GM13977 (cell line): ENCODE data around the gene CSNK2A2.

Experiments
- DNase-seq: peaks from one replicate; pipeline ENCODE4 v3.0.0; 2012; ENCODE audit warnings: low spot score
- in situ Hi-C: fragments of 300-500 bp; cut with MboI; formaldehyde crosslinking; loops from one replicate; pipeline ENCODE4 v1.12.0; 2022; ENCODE audit warnings: low sequenced_read_pairs, low pct_unique_long_range_greater_than_20kb, mixed read lengths, inconsistent platforms; ENCODE audit not compliant: unreplicated experiment
- TF ChIP-seq, protein P1 (sequence below): IDR thresholded peaks from 2 replicates; pipeline ENCODE4 v1.5.1; 2012; ENCODE audit warnings: mild to moderate bottlenecking, control low read depth; ENCODE audit not compliant: insufficient read depth; ENCODE audit errors: extremely low read depth, missing control alignments

Gene CSNK2A2

GRCh38 chr16:58170223-58170622, 27.7 kb downstream of the CSNK2A2 start:
- TF ChIP-seq, protein P1, sequence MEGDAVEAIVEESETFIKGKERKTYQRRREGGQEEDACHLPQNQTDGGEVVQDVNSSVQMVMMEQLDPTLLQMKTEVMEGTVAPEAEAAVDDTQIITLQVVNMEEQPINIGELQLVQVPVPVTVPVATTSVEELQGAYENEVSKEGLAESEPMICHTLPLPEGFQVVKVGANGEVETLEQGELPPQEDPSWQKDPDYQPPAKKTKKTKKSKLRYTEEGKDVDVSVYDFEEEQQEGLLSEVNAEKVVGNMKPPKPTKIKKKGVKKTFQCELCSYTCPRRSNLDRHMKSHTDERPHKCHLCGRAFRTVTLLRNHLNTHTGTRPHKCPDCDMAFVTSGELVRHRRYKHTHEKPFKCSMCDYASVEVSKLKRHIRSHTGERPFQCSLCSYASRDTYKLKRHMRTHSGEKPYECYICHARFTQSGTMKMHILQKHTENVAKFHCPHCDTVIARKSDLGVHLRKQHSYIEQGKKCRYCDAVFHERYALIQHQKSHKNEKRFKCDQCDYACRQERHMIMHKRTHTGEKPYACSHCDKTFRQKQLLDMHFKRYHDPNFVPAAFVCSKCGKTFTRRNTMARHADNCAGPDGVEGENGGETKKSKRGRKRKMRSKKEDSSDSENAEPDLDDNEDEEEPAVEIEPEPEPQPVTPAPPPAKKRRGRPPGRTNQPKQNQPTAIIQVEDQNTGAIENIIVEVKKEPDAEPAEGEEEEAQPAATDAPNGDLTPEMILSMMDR = no peak
- no peak for DNase-seq
- in situ Hi-C loops = no loop called here

- TF ChIP-seq, protein P1 = no peak
- no peak for DNase-seq
- in situ Hi-C loops = no loop called here
Measured at GRCh38 chr16:58160855-58161254, 37.1 kb downstream of the CSNK2A2 start.

DNA sequence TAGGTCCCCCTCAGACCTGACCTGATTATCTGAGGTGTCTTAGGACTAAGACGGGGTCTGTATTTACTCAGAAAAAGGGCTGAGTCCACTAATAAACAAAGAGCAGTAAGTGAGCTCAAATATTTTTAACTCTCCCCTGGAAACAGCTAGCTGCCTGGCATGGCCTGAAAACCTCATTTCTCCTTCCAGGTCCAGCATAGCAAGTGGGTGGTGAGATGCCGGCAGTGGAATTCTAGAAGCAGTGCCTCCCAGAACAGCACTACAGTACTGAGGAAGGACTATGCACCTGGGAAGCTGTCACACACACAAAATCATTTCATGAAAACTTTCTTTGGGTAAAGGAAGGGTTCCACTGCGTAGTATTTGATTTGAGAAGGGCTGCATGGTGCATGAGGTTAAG, 39.2 kb downstream of the CSNK2A2 start:
- TF ChIP-seq, protein P1 = no peak
- no peak for DNase-seq
- in situ Hi-C loops = no loop called here

GRCh38 chr16:58157951-58158540, 39.9 kb downstream of the CSNK2A2 start:
- no peak for DNase-seq
- in situ Hi-C loops = no loop called here
- TF ChIP-seq, protein P1 = no peak

DNA sequence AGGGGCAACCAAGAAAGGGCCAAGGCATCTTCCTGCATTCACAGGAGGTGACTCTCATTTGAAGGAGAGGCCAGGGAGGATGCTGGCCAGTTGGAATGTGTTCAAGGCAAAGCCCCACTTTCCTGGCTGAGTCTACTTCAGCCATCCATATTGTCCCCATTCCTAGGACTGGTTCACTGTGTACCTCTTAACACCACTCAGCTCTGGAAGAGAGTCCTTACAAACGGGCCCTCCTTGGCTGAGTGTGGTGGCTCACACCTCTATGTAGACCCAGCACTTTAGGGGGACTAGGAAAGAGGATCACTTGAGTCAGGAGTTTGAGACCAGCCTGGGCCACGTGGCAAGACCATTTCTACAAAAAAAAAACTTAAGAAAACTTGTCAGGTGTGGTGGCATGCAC, 40.7 kb downstream of the CSNK2A2 start:
- TF ChIP-seq, protein P1 = no peak
- no peak for DNase-seq
- in situ Hi-C loops = no loop called here

DNA sequence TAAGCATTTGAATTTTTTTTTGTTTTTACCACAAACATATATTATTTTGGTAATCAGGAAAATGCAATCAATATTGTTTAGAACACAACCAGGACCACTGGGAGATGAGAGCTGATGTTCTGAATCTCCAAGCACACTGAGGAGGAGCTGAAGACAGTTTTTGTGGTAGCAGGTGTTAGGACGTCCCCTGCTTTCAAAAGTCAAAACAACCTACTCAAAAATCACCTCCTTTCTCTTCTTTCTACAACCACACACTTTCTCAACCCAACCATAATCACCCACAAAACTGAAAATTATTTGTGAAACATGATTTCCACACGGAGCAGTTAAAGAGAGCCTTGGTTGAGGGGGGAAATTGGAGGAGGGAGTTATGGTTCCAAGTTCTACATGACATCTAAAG, 42.1 kb downstream of the CSNK2A2 start:
- TF ChIP-seq, protein P1 = no peak
- DNase-seq = peak; percentile 17
- in situ Hi-C loops = no loop called here

DNA sequence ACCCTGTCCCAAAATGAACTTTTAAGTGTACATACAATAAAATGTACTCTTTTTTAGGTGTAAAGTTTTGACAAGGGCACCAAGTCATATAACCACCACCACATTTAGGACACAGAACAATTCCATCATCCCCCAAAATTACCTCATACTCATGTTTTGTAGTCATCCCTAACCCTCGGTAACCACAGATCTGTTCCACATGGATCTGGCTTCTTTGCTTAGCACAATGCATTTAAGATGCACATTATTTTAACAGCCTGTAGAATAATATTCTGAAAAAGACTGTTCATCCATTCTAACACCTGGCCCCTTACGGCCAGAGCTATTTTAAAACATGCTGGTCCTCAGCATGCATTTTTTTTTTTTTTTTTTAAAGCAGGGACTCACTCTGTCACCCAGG, 43.6 kb downstream of the CSNK2A2 start:
- DNase-seq = no peak
- in situ Hi-C loops = no loop called here
- TF ChIP-seq, protein P1 = no peak
